ENCODE measurements around the gene SKAP1. TPM values are rescaled to one million over a fixed set of nuclear protein-coding genes. Genes with fewer than 3 reads are reported as not detected.

The SKAP1 gene
- not detected in 2 replicates for total RNA-seq

GRCh38 chr17:48429638-48430586 is at the start of gene SKAP1:
SKAP1 (minus strand) TSS chr17:48430214.

DNA sequence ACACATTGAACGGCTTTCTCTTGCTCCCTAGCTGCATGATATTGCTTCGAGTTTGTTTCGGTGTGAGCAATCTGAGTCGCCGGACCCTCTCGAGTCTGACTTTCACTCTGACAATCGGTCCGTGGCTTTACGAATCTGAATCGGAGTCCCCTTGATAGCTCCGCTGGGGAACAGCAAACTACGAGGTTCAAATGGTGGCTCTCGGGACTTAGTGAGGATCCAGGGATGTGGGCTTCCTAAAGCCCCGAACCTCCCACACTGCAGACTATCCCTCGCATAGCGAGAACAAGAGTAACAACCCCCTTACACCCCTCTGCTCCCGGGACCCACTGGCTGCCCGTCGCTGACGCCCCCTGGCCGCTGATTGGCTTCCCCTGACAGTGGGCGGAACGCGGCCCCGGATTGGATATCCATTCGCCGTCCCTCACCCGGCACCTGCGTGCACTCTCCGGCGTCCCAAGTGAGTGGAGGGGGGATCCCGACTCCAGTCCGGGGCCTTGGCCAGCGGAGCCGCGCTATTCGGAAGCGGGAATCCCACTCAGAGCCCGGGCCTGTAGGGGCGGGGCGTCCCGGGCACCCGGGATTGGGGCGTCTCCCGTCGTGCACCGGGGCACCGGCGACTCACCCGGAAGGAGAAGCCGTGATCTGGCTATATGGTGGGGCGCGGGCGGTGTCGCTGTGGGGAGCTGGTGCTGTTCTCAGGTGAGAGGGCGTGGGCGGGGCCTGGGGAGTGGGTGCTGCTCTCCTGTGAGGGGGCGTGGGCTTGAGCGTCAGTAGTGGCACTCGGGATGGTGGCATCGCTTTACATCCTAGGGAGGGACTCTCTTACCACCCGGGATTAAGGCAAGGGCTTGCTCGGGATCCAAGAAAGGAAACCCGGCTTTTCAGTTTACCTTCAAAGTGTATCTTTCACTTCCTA is 322.6 kb downstream of the SKAP1 start, which contains the start of gene SNX11:
TSS of gene SNX11 (plus strand) at position 630 of the 919 bp plus-strand sequence. CDS start 4,278 bp downstream, outside the sequence.

GRCh38 chr17:48101012-48101720 is 328.8 kb downstream of the SKAP1 start, which contains the start of gene CBX1:
CBX1 (minus strand) TSS chr17:48101478; CDS start chr17:48077004, 24,474 bp downstream.

Other genes starting within 250 kb of the SKAP1 start
- not detected in 2 replicates for gene HOXB1, start 100.8 kb upstream of the SKAP1 start, total RNA-seq
- 7.5 and 12.0 TPM in 2 replicates for gene HOXB2, start 114.9 kb upstream of the SKAP1 start, total RNA-seq
- gene HOXB4, start 148.1 kb upstream of the SKAP1 start, total RNA-seq = 3.1 and 4.6 TPM in 2 replicates
- gene HOXB3, start 160.0 kb upstream of the SKAP1 start, total RNA-seq = 8.4 and 11.1 TPM in 2 replicates
- gene HOXB5, start 163.6 kb upstream of the SKAP1 start, total RNA-seq = 0.20 and 0.50 TPM in 2 replicates
- gene HOXB6, start 174.8 kb upstream of the SKAP1 start, total RNA-seq = 2.3 and 3.0 TPM in 2 replicates
- gene HOXB7, start 180.8 kb upstream of the SKAP1 start, total RNA-seq = 1.6 and 1.8 TPM in 2 replicates
- gene HOXB8, start 185.1 kb upstream of the SKAP1 start, total RNA-seq = 0.10 TPM in 1 of 2 replicates, not detected in the other
- not detected in 2 replicates for gene HOXB9, start 196.1 kb upstream of the SKAP1 start, total RNA-seq